Caco-2 (cell line): ENCODE results near the gene CD27. TPM values are rescaled to one million over a fixed set of nuclear protein-coding genes. Genes with fewer than 3 reads are reported as not detected.

Experiments used
- BruUV-seq: library from RNA; stranded (reverse); fragments of 400-500 nt; replicated peaks from 2 replicates; lab custom pipeline; 2021; lab: Mats Ljungman, UMichigan
- CTCF ChIA-PET: fragments of 300-600 bp; sonication (Branson Sonifier 250); formaldehyde crosslinking; loops from one replicate; lab custom pipeline; 2022; ENCODE audit warnings: antibody characterized with exemption; lab: Charles Lee
- POLR2A ChIA-PET: fragments of 300-600 bp; sonication (Branson Sonifier 250); formaldehyde crosslinking; loops from one replicate; lab custom pipeline; 2022; ENCODE audit warnings: antibody characterized with exemption; lab: Charles Lee
- DNase-seq, 2 experiments: peaks; one replicate each; pipeline versions ENCODE4 v3.0.0 to v3.0.0-alpha.2; 2020 to 2022
- H3K27me3 ChIP-seq: replicated peaks from 2 replicates; pipeline ENCODE4 v1.6.0; 2011; ENCODE audit warnings: low read length; ENCODE audit not compliant: control insufficient read depth, insufficient read depth
- H3K36me3 ChIP-seq: 2 replicates; pipeline ENCODE4 v1.5.1; 2011; ENCODE audit warnings: low read length; ENCODE audit not compliant: control insufficient read depth, insufficient read depth
- H3K4me1 ChIP-seq: fragments of 250-450 bp; sonication (Bioruptor Pico); 2 replicates; pipeline ENCODE4 v1.5.1; 2020; ENCODE audit warnings: mild to moderate bottlenecking
- H3K4me3 ChIP-seq: 2 replicates; pipeline ENCODE4 v1.5.1; 2011; ENCODE audit warnings: low read depth, mild to moderate bottlenecking, control low read depth, low read length
- H3K9me3 ChIP-seq: fragments of 250-450 bp; sonication (Bioruptor Pico); 2 replicates; pipeline ENCODE4 v1.5.1; 2020; ENCODE audit warnings: mild to moderate bottlenecking, moderate library complexity
- H3K27ac Mint-ChIP-seq: one replicate; pipeline ENCODE4 v1.8.0; 2022; ENCODE audit warnings: mixed read lengths; ENCODE audit not compliant: unreplicated experiment
- H3K27me3 Mint-ChIP-seq: one replicate; pipeline ENCODE4 v1.8.0; 2022; ENCODE audit warnings: mixed read lengths; ENCODE audit not compliant: insufficient read depth, unreplicated experiment
- H3K36me3 Mint-ChIP-seq: one replicate; pipeline ENCODE4 v1.8.0; 2022; ENCODE audit warnings: mild to moderate bottlenecking, mixed read lengths; ENCODE audit not compliant: insufficient read depth, unreplicated experiment
- H3K4me1 Mint-ChIP-seq: one replicate; pipeline ENCODE4 v1.8.0; 2022; ENCODE audit warnings: low read depth, mixed read lengths; ENCODE audit not compliant: unreplicated experiment
- H3K4me3 Mint-ChIP-seq: one replicate; pipeline ENCODE4 v1.8.0; 2022; ENCODE audit warnings: mild to moderate bottlenecking, moderate library complexity, mixed read lengths; ENCODE audit not compliant: unreplicated experiment
- H3K9me3 Mint-ChIP-seq: one replicate; pipeline ENCODE4 v1.8.0; 2022; ENCODE audit warnings: mixed read lengths; ENCODE audit not compliant: unreplicated experiment
- CTCF ChIP-seq, 2 experiments: fragments of 200-600 bp in 1 of 2; IDR thresholded peaks; 1 replicate in 1 of 2; 2 replicates in 1 of 2; pipeline versions ENCODE4 v1.5.1 to v1.8.0; 2011 to 2022; ENCODE audit warnings: antibody characterized with exemption in 1 of 2, control low read depth in 1 of 2, inconsistent platforms in 1 of 2, low read depth in 1 of 2, low read length in 1 of 2, mild to moderate bottlenecking in 1 of 2, moderate library complexity in 1 of 2; ENCODE audit not compliant: insufficient read depth in 1 of 2, severe bottlenecking in 1 of 2, unreplicated experiment in 1 of 2
- intact Hi-C: fragments of 100-400 bp; cut with micrococcal nuclease; formaldehyde crosslinking; loops from one replicate; pipeline ENCODE4 v1.10.0; 2022; ENCODE audit not compliant: unreplicated experiment
- total RNA-seq: library from RNA; stranded (reverse); gene quantifications from 2 replicates; pipeline ENCODE4 v1.2.3, GENCODE V29; 2022

CD27 gene
- total RNA-seq, 1 experiment from 2014 or later: not detected

- TF ChIP-seq CTCF (IDR thresholded peaks at IDR 0.05; ENCODE audit: insufficient read depth in 1 of 2, low read depth in 1 of 2, low read length in 1 of 2, severe bottlenecking in 1 of 2, unreplicated experiment in 1 of 2): no peak
- BruUV-seq: no TSS peak
- Histone ChIP-seq H3K9me3 (no peaks in the 10 kb centered on the region), H3K36me3 (no peaks in the 10 kb centered on the region), H3K27me3 (no peaks in the 10 kb centered on the region), H3K4me1 (peaks cover 13% of the 10 kb centered on the region), H3K4me3 (no peak overlapping the region)
- POLR2A ChIA-PET: no interaction called here
- H3K9me3 Mint-ChIP-seq: no peaks in the 10 kb centered on the region
- CTCF ChIA-PET: interaction anchor here (1.3 kb wide), 1 partner anchor 37 kb away, joined by 7 read pairs; no protein-coding TSS in a partner anchor
- H3K4me1 Mint-ChIP-seq: peaks cover 18% of the 10 kb centered on the region
- no peak overlapping the region for H3K27ac Mint-ChIP-seq
- no peak overlapping the region for H3K4me3 Mint-ChIP-seq
- H3K27me3 Mint-ChIP-seq: no peaks in the 10 kb centered on the region
- intact Hi-C loops: no loop called here
- H3K36me3 Mint-ChIP-seq: no peaks in the 10 kb centered on the region
- no peak for DNase-seq
Observed at GRCh38 chr12:6428326-6428725, 16.4 kb upstream of the CD27 start.

GRCh38 chr12:6430124-6430989 is 14.4 kb upstream of the CD27 start:
- peak overlapping the region; percentile 18 for H3K4me3 Mint-ChIP-seq

More at GRCh38 chr12:6430124-6430989, 14.4 kb upstream of the CD27 start:
- Mint-ChIP-seq H3K4me1 (peaks cover 11% of the 10 kb centered on the region), H3K9me3 (no peaks in the 10 kb centered on the region), H3K36me3 (no peaks in the 10 kb centered on the region), H3K27me3 (no peaks in the 10 kb centered on the region), H3K27ac (peak overlapping the region; percentile 40)
- Histone ChIP-seq H3K9me3 (no peaks in the 10 kb centered on the region), H3K4me3 (no peak overlapping the region), H3K27me3 (no peaks in the 10 kb centered on the region), H3K36me3 (no peaks in the 10 kb centered on the region), H3K4me1 (peaks cover 12% of the 10 kb centered on the region; the same call in 1 of the 2 replicates)
- intact Hi-C loops: no loop called here
- ChIA-PET POLR2A (no interaction called here), CTCF (no interaction called here)
- BruUV-seq: no TSS peak
- TF ChIP-seq CTCF (IDR thresholded peaks at IDR 0.05; ENCODE audit: insufficient read depth in 1 of 2, low read depth in 1 of 2, low read length in 1 of 2, severe bottlenecking in 1 of 2, unreplicated experiment in 1 of 2): no peak
- DNase-seq: peak; percentile 21 to 50
